GM21737 (cell line): ENCODE measurements around the gene CD2BP2.

ENCODE experiments used
- ATAC-seq: cut with Tn5 transposase; IDR thresholded peaks from one replicate; pipeline ENCODE4 v1.9.1; 2021; ENCODE audit warnings: mild to moderate bottlenecking, moderate library complexity; ENCODE audit not compliant: unreplicated experiment

The CD2BP2 gene

GRCh38 chr16:30379158-30379783 is 24.2 kb upstream of the CD2BP2 start:
- no peak for ATAC-seq

GRCh38 chr16:30378236-30379157 is 23.4 kb upstream of the CD2BP2 start:
- ATAC-seq = peak; percentile 80

GRCh38 chr16:30377812-30378235 is 22.7 kb upstream of the CD2BP2 start:
- peak; percentile 31 for ATAC-seq

GRCh38 chr16:30377050-30377811 is 22.1 kb upstream of the CD2BP2 start:
- no peak for ATAC-seq

- no peak for ATAC-seq
These were observed 21.4 kb upstream of the CD2BP2 start for GRCh38 chr16:30376461-30376902.

- ATAC-seq = no peak
These were observed 20.8 kb upstream of the CD2BP2 start for GRCh38 chr16:30375864-30376263.

- ATAC-seq = no peak
These were observed 19.4 kb upstream of the CD2BP2 start, which contains the start of gene MYL11 for GRCh38 chr16:30374538-30374937. Gene MYL11, plus strand, starts transcription at chr16:30374802. Its CDS starts 56 bp downstream, at chr16:30374858.

- ATAC-seq = no peak
These were observed 17.6 kb upstream of the CD2BP2 start for GRCh38 chr16:30372725-30373124.

GRCh38 chr16:30372038-30372712 is 17.1 kb upstream of the CD2BP2 start:
- no peak for ATAC-seq

- ATAC-seq = no peak
These were observed 16.2 kb upstream of the CD2BP2 start for GRCh38 chr16:30371248-30371816.

GRCh38 chr16:30370456-30371247 is 15.5 kb upstream of the CD2BP2 start, which contains the start of gene TBC1D10B:
Gene TBC1D10B, minus strand, starts transcription at chr16:30370494. Its CDS starts 311 bp downstream, at chr16:30370183.
- peak; percentile 62 for ATAC-seq

- ATAC-seq = peak; percentile 12
These were observed 14.9 kb upstream of the CD2BP2 start for GRCh38 chr16:30369938-30370455.

- ATAC-seq = no peak
These were observed 14.2 kb upstream of the CD2BP2 start for GRCh38 chr16:30369091-30369937.

- no peak for ATAC-seq
These were observed 13.6 kb upstream of the CD2BP2 start for GRCh38 chr16:30368792-30369090.

- ATAC-seq = no peak
These were observed 13.1 kb upstream of the CD2BP2 start for GRCh38 chr16:30368122-30368791.

GRCh38 chr16:30367349-30368009 is 12.4 kb upstream of the CD2BP2 start:
- no peak for ATAC-seq

- no peak for ATAC-seq
These were observed 11.4 kb upstream of the CD2BP2 start for GRCh38 chr16:30366511-30366910.
